ENCODE results near the gene PABPC1L.

The PABPC1L gene

GRCh38 chr20:44901974-44902373, 7.9 kb upstream of the PABPC1L start:
- no peak for DNase-seq

- no peak for DNase-seq
Observed at GRCh38 chr20:44904377-44904776, 5.5 kb upstream of the PABPC1L start.

GRCh38 chr20:44908987-44909871, 631 bp upstream of the PABPC1L start:
- no peak for DNase-seq

- DNase-seq: no peak
Observed at GRCh38 chr20:44910690-44911262, 916 bp downstream of the PABPC1L start.

- DNase-seq: peak; percentile 88
Observed at GRCh38 chr20:44911264-44911921, 1.5 kb downstream of the PABPC1L start.

- no peak for DNase-seq
Observed at GRCh38 chr20:44912189-44912588, 2.3 kb downstream of the PABPC1L start.

- no peak for DNase-seq
Observed at GRCh38 chr20:44914924-44915323, 5.1 kb downstream of the PABPC1L start.

GRCh38 chr20:44916586-44916985, 6.7 kb downstream of the PABPC1L start:
- no peak for DNase-seq

- no peak for DNase-seq
Observed at GRCh38 chr20:44917399-44917798, 7.5 kb downstream of the PABPC1L start.

GRCh38 chr20:44918342-44918741, 8.5 kb downstream of the PABPC1L start:
- DNase-seq: no peak

- no peak for DNase-seq
Observed at GRCh38 chr20:44918761-44919160, 8.9 kb downstream of the PABPC1L start.

- DNase-seq: no peak
Observed at GRCh38 chr20:44921447-44921846, 11.6 kb downstream of the PABPC1L start.

- DNase-seq: peak; percentile 55
Observed at GRCh38 chr20:44924541-44924940, 14.7 kb downstream of the PABPC1L start.

- no peak for DNase-seq
Observed at GRCh38 chr20:44928595-44928994, 18.7 kb downstream of the PABPC1L start.

- DNase-seq: no peak
Observed at GRCh38 chr20:44930517-44931168, 20.8 kb downstream of the PABPC1L start.

- no peak for DNase-seq
Observed at GRCh38 chr20:44931911-44932310, 22.1 kb downstream of the PABPC1L start.

- no peak for DNase-seq
Observed at GRCh38 chr20:44932916-44933315, 23.1 kb downstream of the PABPC1L start.

- DNase-seq: no peak
Observed at GRCh38 chr20:44936510-44936909, 26.6 kb downstream of the PABPC1L start.

- DNase-seq: no peak
Observed at GRCh38 chr20:44938637-44939036, 28.8 kb downstream of the PABPC1L start.

GRCh38 chr20:44941120-44941691, 31.3 kb downstream of the PABPC1L start:
- no peak for DNase-seq

- DNase-seq: no peak
Observed at GRCh38 chr20:44942264-44942973, 32.6 kb downstream of the PABPC1L start.

- DNase-seq: no peak
Observed at GRCh38 chr20:44943828-44944227, 34.0 kb downstream of the PABPC1L start.
